B cell (primary cell): ENCODE measurements around the gene ING4. TPM values are rescaled to one million over a fixed set of nuclear protein-coding genes. Genes with fewer than 3 reads are reported as not detected.

ENCODE experiments used
- ATAC-seq: fragments of 200-7000 bp; cut with Tn5 transposase; one replicate; pipeline ENCODE4 v1.10.0; 2021; ENCODE audit warnings: low read depth, mild to moderate bottlenecking, moderate number of reproducible peaks, moderate library complexity
- CTCF ChIA-PET: fragments of 350-600 bp; sonication (Branson Sonifier 250); formaldehyde crosslinking; loops from one replicate; lab custom pipeline; 2021; ENCODE audit warnings: antibody characterized with exemption, inconsistent platforms; lab: Charles Lee
- POLR2A ChIA-PET: fragments of 350-600 bp; sonication (Branson Sonifier 250); formaldehyde crosslinking; loops from one replicate; lab custom pipeline; 2021; ENCODE audit warnings: antibody characterized with exemption; lab: Charles Lee
- DNase-seq: peaks from one replicate; pipeline ENCODE4 v3.0.0; 2013
- H2AFZ ChIP-seq: 2 replicates; pipeline ENCODE4 v1.6.1; 2012; ENCODE audit warnings: mild to moderate bottlenecking, low read depth, low read length; ENCODE audit not compliant: insufficient read depth, poor library complexity, severe bottlenecking
- H3K27ac ChIP-seq, 2 donors: 1 replicate in 1 of 2; 2 replicates in 1 of 2; pipeline ENCODE4 v1.5.1; 2012 to 2013; ENCODE audit warnings: low read length in 2 of 2, mild to moderate bottlenecking in 2 of 2, moderate library complexity in 1 of 2
- H3K27me3 ChIP-seq, 4 experiments: fragments of 200-600 bp in 1 of 4; sonication (generic) in 1 of 4; replicated peaks in 1 of 4; 1 replicate in 2 of 4; 2 replicates in 2 of 4; pipeline versions ENCODE4 v1.6.1 to v1.7.0; 2013 to 2016; ENCODE audit warnings: low read length in 3 of 4, mild to moderate bottlenecking in 2 of 4, mixed read lengths in 1 of 4, moderate library complexity in 1 of 4; ENCODE audit not compliant: insufficient read depth in 4 of 4, control insufficient read depth in 3 of 4; ENCODE audit errors: control extremely low read depth in 1 of 4
- H3K36me3 ChIP-seq, 2 experiments: replicated peaks in 1 of 2; 1 replicate in 1 of 2; 2 replicates in 1 of 2; pipeline versions ENCODE4 v1.6.1 to v1.7.1; 2013; ENCODE audit warnings: low read length in 1 of 2; ENCODE audit not compliant: insufficient read depth in 2 of 2, control insufficient read depth in 1 of 2; ENCODE audit errors: control extremely low read depth in 1 of 2, extremely low read depth in 1 of 2
- H3K4me1 ChIP-seq, 2 donors: fragments of 200-600 bp in 1 of 2; sonication (generic) in 1 of 2; 1 replicate in 1 of 2; 2 replicates in 1 of 2; pipeline versions ENCODE4 v1.5.1 to v1.6.1; 2013 to 2017; ENCODE audit warnings: low read length in 2 of 2; ENCODE audit not compliant: control insufficient read depth in 2 of 2, insufficient read depth in 2 of 2
- H3K4me2 ChIP-seq: replicated peaks from 2 replicates; pipeline ENCODE3; 2012; ENCODE audit warnings: mild to moderate bottlenecking, low read depth, low read length; ENCODE audit not compliant: poor library complexity, severe bottlenecking
- H3K4me3 ChIP-seq, 5 experiments: fragments of 200-600 bp in 1 of 5; sonication (generic) in 1 of 5; 1 replicate in 3 of 5; 2 replicates in 2 of 5; pipeline versions ENCODE4 v1.5.1 to v1.7.0; 2011 to 2016; ENCODE audit warnings: low read length in 4 of 5, mild to moderate bottlenecking in 4 of 5, low read depth in 2 of 5, control low read depth in 1 of 5, moderate library complexity in 1 of 5; ENCODE audit not compliant: insufficient read depth in 1 of 5; ENCODE audit errors: control extremely low read depth in 1 of 5, extremely low read depth in 1 of 5
- H3K79me2 ChIP-seq: fragments of 200-600 bp; sonication (generic); one replicate; pipeline ENCODE4 v1.6.0; 2016; ENCODE audit warnings: low read length; ENCODE audit not compliant: control insufficient read depth, insufficient read depth
- H3K9ac ChIP-seq: fragments of 200-600 bp; sonication (generic); 2 replicates; pipeline ENCODE4 v1.6.1; 2017; ENCODE audit warnings: mild to moderate bottlenecking, low read length, moderate library complexity
- H3K9me3 ChIP-seq, 3 donors: one replicate each; pipeline versions ENCODE4 v1.6.1 to v1.7.1; 2013; ENCODE audit warnings: low read length in 2 of 3; ENCODE audit not compliant: control insufficient read depth in 2 of 3, insufficient read depth in 1 of 3; ENCODE audit errors: control extremely low read depth in 1 of 3
- H4K20me1 ChIP-seq: 2 replicates; pipeline ENCODE4 v1.6.0; 2012; ENCODE audit warnings: mild to moderate bottlenecking, low read length; ENCODE audit not compliant: insufficient read depth, control insufficient read depth, poor library complexity, severe bottlenecking
- H3K27ac Mint-ChIP-seq: one replicate; pipeline ENCODE4 v1.8.0; 2021; ENCODE audit warnings: mixed read lengths
- H3K27me3 Mint-ChIP-seq: one replicate; pipeline ENCODE4 v1.8.0; 2021; ENCODE audit warnings: mixed read lengths
- H3K4me1 Mint-ChIP-seq: one replicate; pipeline ENCODE4 v1.8.0; 2021; ENCODE audit warnings: mixed read lengths
- H3K4me3 Mint-ChIP-seq: one replicate; pipeline ENCODE4 v1.8.0; 2021; ENCODE audit warnings: mixed read lengths
- H3K9me3 Mint-ChIP-seq: one replicate; pipeline ENCODE4 v1.8.0; 2022; ENCODE audit warnings: mixed read lengths; ENCODE audit not compliant: insufficient read depth
- CTCF ChIP-seq: fragments of 200-600 bp; IDR thresholded peaks from one replicate; pipeline ENCODE4 v1.8.0; 2022; ENCODE audit warnings: antibody characterized with exemption, mild to moderate bottlenecking
- EZH2 ChIP-seq: IDR thresholded peaks from 2 replicates; pipeline ENCODE4 v1.6.1; 2012; ENCODE audit warnings: borderline replicate concordance, low read depth, mild to moderate bottlenecking, moderate library complexity, low read length; ENCODE audit not compliant: insufficient read depth, poor library complexity, severe bottlenecking
- WGBS: methylation state at CpG from one replicate; pipeline ENCODE4 v1.1.5; 2013; ENCODE audit warnings: missing lambda C conversion rate; ENCODE audit not compliant: insufficient coverage; 5-methylcytosine and 5-hydroxymethylcytosine counted together
- intact Hi-C: fragments of 100-400 bp; cut with micrococcal nuclease; formaldehyde crosslinking; loops from one replicate; pipeline ENCODE4 v1.10.0; 2022
- polyA plus RNA-seq: library from polyadenylated mRNA; depleted of rRNA; stranded (reverse); fragments of >200 nt; gene quantifications from 2 replicates; pipeline ENCODE4 v1.2.3, GENCODE V29; 2012
- total RNA-seq, 2 donors: library from RNA; stranded (reverse); fragments of 120-200 nt in 1 of 2; gene quantifications; 1 replicate in 1 of 2; 2 replicates in 1 of 2; pipeline versions ENCODE4 v1.2.3 to v1.2.4, GENCODE V29; 2013 to 2022

ING4 gene
- total and polyA plus RNA-seq, 2 donors (not counting 1 experiment from before 2014, with no cell fraction given), result 81.1 to 110 TPM

- Mint-ChIP-seq H3K27ac (no peak overlapping the region), H3K27me3 (no peaks in the 10 kb centered on the region)
Measured at GRCh38 chr12:6653342-6653741, 9.6 kb downstream of the ING4 start.

GRCh38 chr12:6652391-6652790 is 10.5 kb downstream of the ING4 start:
- POLR2A ChIA-PET, result interaction anchor here (0.6 to 1.0 kb wide), 2 partner anchors 19 to 27 kb away, joined by 3 to 10 read pairs; no protein-coding TSS in a partner anchor
- H3K27ac ChIP-seq, result no peak overlapping the region
- Mint-ChIP-seq H3K27me3 (no peaks in the 10 kb centered on the region), H3K9me3 (no peaks in the 10 kb centered on the region), H3K27ac (peak overlapping the region; percentile 47), H3K4me1 (peaks cover 4% of the 10 kb centered on the region), H3K4me3 (no peak overlapping the region)
- no peak overlapping the region for H3K9ac ChIP-seq
- CTCF ChIA-PET, result interaction anchor here (0.7 to 1.1 kb wide), 2 partner anchors 29 to 69 kb away, joined by 3 read pairs; no protein-coding TSS in a partner anchor
- H3K4me1 ChIP-seq, result peaks cover 0 to 6% of the 10 kb centered on the region in 2 donors
- peaks cover 34% of the 10 kb centered on the region for H3K79me2 ChIP-seq
- H2AFZ ChIP-seq, result no peak overlapping the region
- WGBS, result 96% methylated on average over 5 of the region's 12 CpGs
- no peak overlapping the region for H3K4me2 ChIP-seq
- DNase-seq, result no peak
- H3K9me3 ChIP-seq, result no peaks in the 10 kb centered on the region
- H3K27me3 ChIP-seq, result no peaks in the 10 kb centered on the region
- intact Hi-C loops, result no loop called here
- peaks cover 13% of the 10 kb centered on the region for H4K20me1 ChIP-seq
- H3K4me3 ChIP-seq, result no peak overlapping the region
- H3K36me3 ChIP-seq, result peaks cover 3 to 64% of the 10 kb centered on the region in 2 experiments
- TF ChIP-seq CTCF, result no peak
- no peak for TF ChIP-seq EZH2
- ATAC-seq, result no peak

More at GRCh38 chr12:6653342-6653741, 9.6 kb downstream of the ING4 start:
- ChIA-PET POLR2A (interaction anchor here (0.7 kb wide), 1 partner anchor 213 kb away, joined by 3 read pairs; no protein-coding TSS in a partner anchor), CTCF (no interaction called here)
- Histone ChIP-seq H3K4me2 (no peak overlapping the region), H3K4me3 (no peak overlapping the region), H3K79me2 (peaks cover 41% of the 10 kb centered on the region), H2AFZ (no peak overlapping the region), H3K27me3 (no peaks in the 10 kb centered on the region), H4K20me1 (peaks cover 15% of the 10 kb centered on the region), H3K27ac (no peak overlapping the region), H3K9ac (no peak overlapping the region), H3K9me3 (no peaks in the 10 kb centered on the region), H3K36me3 (peaks cover 3 to 64% of the 10 kb centered on the region in 2 experiments), H3K4me1 (no peaks in the 10 kb centered on the region)
- intact Hi-C loops, result no loop called here
- TF ChIP-seq CTCF, result no peak
- no peak for TF ChIP-seq EZH2
- Mint-ChIP-seq H3K9me3 (no peaks in the 10 kb centered on the region), H3K4me3 (no peak overlapping the region), H3K4me1 (peaks cover 4% of the 10 kb centered on the region)
- no peak for ATAC-seq
- DNase-seq, result no peak
- WGBS, result 92% methylated on average over 1 of the region's 1 CpG
